ENCODE results near the gene APOL4. TPM values are rescaled to one million over a fixed set of nuclear protein-coding genes. Genes with fewer than 3 reads are reported as not detected.
"Not testable (repeated sequence)": the region's sequence is repeated elsewhere in the genome, so short reads cannot be mapped to it uniquely, and the experiment has no call there.

APOL4 gene
- total RNA-seq, 1 donor from 2014 or later, result 7.7 TPM

- peak in 1 of 2 donors; percentile 18 for DNase-seq (ENCODE audit: low spot score in 2 of 2)
- no peak for FAIRE-seq
Observed at GRCh38 chr22:36160499-36160942, 41.1 kb downstream of the APOL4 start, which contains the start of gene APOL3. APOL3 (minus strand) TSS chr22:36160755; CDS start chr22:36149055, 11,700 bp downstream.

GRCh38 chr22:36156515-36157419 lies 44.8 kb downstream of the APOL4 start:
- DNase-seq (ENCODE audit: low spot score in 2 of 2), result peak; percentile 12 to 58
- FAIRE-seq, result no peak

- no peak for DNase-seq (ENCODE audit: low spot score in 2 of 2)
- FAIRE-seq, result no peak
Observed at GRCh38 chr22:36156119-36156514, 45.5 kb downstream of the APOL4 start.

GRCh38 chr22:36155702-36156101 lies 45.9 kb downstream of the APOL4 start:
- FAIRE-seq (no peak), DNase-seq (ENCODE audit: low spot score in 2 of 2) (no peak)

- no peak for DNase-seq (ENCODE audit: low spot score in 2 of 2)
- FAIRE-seq, result no peak
Observed at GRCh38 chr22:36154423-36154945, 47.1 kb downstream of the APOL4 start.

- FAIRE-seq, result no peak
- DNase-seq (ENCODE audit: low spot score in 2 of 2), result no peak
Observed at GRCh38 chr22:36153501-36154422, 47.8 kb downstream of the APOL4 start.

- DNase-seq (ENCODE audit: low spot score in 2 of 2); FAIRE-seq: not testable (repeated sequence)
Observed at GRCh38 chr22:36152821-36153220, 48.8 kb downstream of the APOL4 start.

- no peak for FAIRE-seq
- DNase-seq (ENCODE audit: low spot score in 2 of 2), result no peak
Observed at GRCh38 chr22:36152088-36152487, 49.5 kb downstream of the APOL4 start.

- DNase-seq (ENCODE audit: low spot score in 2 of 2) (no peak), FAIRE-seq (no peak)
Observed at GRCh38 chr22:36151006-36151595, 50.5 kb downstream of the APOL4 start.

GRCh38 chr22:36149441-36149840 lies 52.2 kb downstream of the APOL4 start:
- FAIRE-seq, result no peak
- no peak for DNase-seq (ENCODE audit: low spot score in 2 of 2)

GRCh38 chr22:36148411-36148810 lies 53.2 kb downstream of the APOL4 start:
- FAIRE-seq (no peak), DNase-seq (ENCODE audit: low spot score in 2 of 2) (no peak)

- DNase-seq (ENCODE audit: low spot score in 2 of 2) (no peak), FAIRE-seq (no peak)
Observed at GRCh38 chr22:36147196-36147791, 54.3 kb downstream of the APOL4 start.

GRCh38 chr22:36145881-36146280 lies 55.7 kb downstream of the APOL4 start:
- no peak for FAIRE-seq
- no peak for DNase-seq (ENCODE audit: low spot score in 2 of 2)

GRCh38 chr22:36144886-36145541 lies 56.6 kb downstream of the APOL4 start:
- DNase-seq (ENCODE audit: low spot score in 2 of 2) (peak in 1 of 2 donors; percentile 61), FAIRE-seq (peak; percentile 61)

GRCh38 chr22:36143956-36144355 lies 57.7 kb downstream of the APOL4 start:
- no peak for DNase-seq (ENCODE audit: low spot score in 2 of 2)
- no peak for FAIRE-seq

- DNase-seq (ENCODE audit: low spot score in 2 of 2) (no peak), FAIRE-seq (no peak)
Observed at GRCh38 chr22:36143066-36143815, 58.4 kb downstream of the APOL4 start.

- no peak for FAIRE-seq
- DNase-seq (ENCODE audit: low spot score in 2 of 2), result no peak
Observed at GRCh38 chr22:36141481-36141880, 60.1 kb downstream of the APOL4 start.

Data from frontal cortex (tissue), 4 donors.